OCI-LY1 (cell line): ENCODE results near the gene SOX12.

Experiments used
- H2AFZ ChIP-seq: fragments of 200-600 bp; sonication (generic), shearing (Covaris generic); 2 replicates; pipeline ENCODE4 v1.6.0; 2014; ENCODE audit warnings: antibody characterized with exemption, mild to moderate bottlenecking, low read length
- H3F3A ChIP-seq: fragments of 200-600 bp; sonication (generic), shearing (Covaris generic); 2 replicates; pipeline ENCODE4 v1.6.0; 2014; ENCODE audit warnings: mild to moderate bottlenecking, antibody characterized with exemption, low read length, moderate library complexity; ENCODE audit not compliant: insufficient read depth
- H3K27ac ChIP-seq: fragments of 200-600 bp; sonication (generic); 2 replicates; pipeline ENCODE4 v1.5.1; 2014; ENCODE audit warnings: low read length, mixed run types, mild to moderate bottlenecking, low read depth; ENCODE audit not compliant: poor library complexity, severe bottlenecking
- H3K27me3 ChIP-seq: fragments of 200-600 bp; sonication (generic); 2 replicates; pipeline ENCODE4 v1.6.0; 2014; ENCODE audit warnings: antibody characterized with exemption, mild to moderate bottlenecking, low read length, moderate library complexity; ENCODE audit not compliant: insufficient read depth
- H3K36me3 ChIP-seq: fragments of 200-600 bp; sonication (generic); 2 replicates; pipeline ENCODE4 v1.6.1; 2014; ENCODE audit warnings: mild to moderate bottlenecking, antibody characterized with exemption, low read length, moderate library complexity, mixed read lengths; ENCODE audit not compliant: insufficient read depth
- H3K4me1 ChIP-seq: fragments of 200-600 bp; sonication (generic); 2 replicates; pipeline ENCODE4 v1.5.1; 2014; ENCODE audit warnings: mild to moderate bottlenecking, low read length, moderate library complexity; ENCODE audit not compliant: insufficient read depth, severe bottlenecking
- H3K4me2 ChIP-seq: fragments of 200-600 bp; sonication (generic), shearing (Covaris generic); 2 replicates; pipeline ENCODE4 v1.6.1; 2014; ENCODE audit warnings: low read length
- H3K4me3 ChIP-seq: fragments of 200-600 bp; sonication (generic); 2 replicates; pipeline ENCODE4 v1.5.1; 2014; ENCODE audit warnings: low read length, low read depth, mild to moderate bottlenecking, mixed read lengths; ENCODE audit not compliant: poor library complexity, severe bottlenecking
- H3K79me2 ChIP-seq: fragments of 200-600 bp; shearing (Covaris generic); 2 replicates; pipeline ENCODE4 v1.6.1; 2016; ENCODE audit warnings: mixed run types, low read length, mixed read lengths; ENCODE audit not compliant: insufficient read depth
- H3K9ac ChIP-seq: fragments of 200-600 bp; sonication (generic), shearing (Covaris generic); 2 replicates; pipeline ENCODE4 v1.6.1; 2014; ENCODE audit warnings: mild to moderate bottlenecking, low read length, mixed read lengths
- H3K9me2 ChIP-seq: fragments of 200-600 bp; sonication (generic), shearing (Covaris generic); 2 replicates; pipeline ENCODE4 v1.6.1; 2014; ENCODE audit warnings: low read depth, mild to moderate bottlenecking, low read length, mixed read lengths
- H3K9me3 ChIP-seq: fragments of 200-600 bp; shearing (Covaris generic); 2 replicates; pipeline ENCODE4 v1.6.1; 2014; ENCODE audit warnings: low read length, mixed read lengths
- H4K20me1 ChIP-seq: fragments of 200-600 bp; sonication (generic), shearing (Covaris generic); 2 replicates; pipeline ENCODE4 v1.6.0; 2016; ENCODE audit warnings: mild to moderate bottlenecking, low read length; ENCODE audit not compliant: insufficient read depth
- EZH2 ChIP-seq: fragments of 200-600 bp; sonication (generic), shearing (Covaris generic); IDR thresholded peaks from 2 replicates; pipeline ENCODE4 v1.8.0; 2017; ENCODE audit warnings: borderline replicate concordance, mixed run types, mild to moderate bottlenecking, antibody characterized with exemption, low read length, moderate library complexity, mixed read lengths
- TF ChIP-seq, protein P1 (sequence below): fragments of 200-600 bp; sonication (generic), shearing (Covaris generic); IDR thresholded peaks from 2 replicates; pipeline ENCODE4 v1.5.1; 2017; ENCODE audit warnings: mild to moderate bottlenecking, antibody characterized with exemption, low read length, moderate library complexity, mixed read lengths

SOX12 gene

DNA sequence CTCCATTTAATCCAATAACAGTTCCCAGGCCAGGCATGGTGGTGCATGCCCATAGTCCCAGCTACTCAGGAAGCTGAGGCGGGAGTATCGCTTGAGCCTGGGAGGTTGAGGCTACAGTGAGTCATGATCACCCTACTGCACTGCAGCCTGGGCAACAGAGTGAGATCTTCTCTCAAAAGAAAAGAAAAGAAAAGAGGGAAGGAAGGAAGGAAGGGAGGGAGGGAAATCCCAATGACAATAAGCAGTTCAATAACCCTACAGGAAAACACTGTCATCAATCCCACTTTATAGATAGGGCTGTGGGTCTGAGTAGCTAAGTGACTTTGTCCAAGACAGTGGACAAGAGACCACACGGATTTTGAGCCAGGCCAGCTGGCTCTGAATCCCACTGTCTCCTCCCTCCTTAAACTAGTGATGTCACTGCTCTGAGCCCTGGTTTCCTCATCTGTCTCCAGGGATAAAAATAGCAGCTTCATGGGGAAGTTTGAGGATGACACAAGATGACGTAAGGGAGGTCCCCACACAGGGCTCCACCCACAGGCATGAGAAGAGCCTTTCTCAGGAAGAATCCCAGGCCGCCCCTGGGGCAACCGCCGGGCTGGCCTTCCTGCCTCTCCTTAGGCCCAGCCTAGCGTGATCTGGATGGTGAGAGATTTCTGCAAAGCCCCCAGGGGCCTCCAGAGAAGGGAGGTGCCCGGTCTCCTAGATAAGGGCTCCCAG, 48.0 kb downstream of the SOX12 start:
- H2AFZ ChIP-seq: no peak overlapping the region
- H3K79me2 ChIP-seq: no peaks in the 10 kb centered on the region
- H3K4me2 ChIP-seq: no peak overlapping the region
- no peaks in the 10 kb centered on the region for H3K9me2 ChIP-seq
- no peaks in the 10 kb centered on the region for H3F3A ChIP-seq
- H4K20me1 ChIP-seq: no peaks in the 10 kb centered on the region
- TF ChIP-seq EZH2: no peak
- TF ChIP-seq, protein P1, sequence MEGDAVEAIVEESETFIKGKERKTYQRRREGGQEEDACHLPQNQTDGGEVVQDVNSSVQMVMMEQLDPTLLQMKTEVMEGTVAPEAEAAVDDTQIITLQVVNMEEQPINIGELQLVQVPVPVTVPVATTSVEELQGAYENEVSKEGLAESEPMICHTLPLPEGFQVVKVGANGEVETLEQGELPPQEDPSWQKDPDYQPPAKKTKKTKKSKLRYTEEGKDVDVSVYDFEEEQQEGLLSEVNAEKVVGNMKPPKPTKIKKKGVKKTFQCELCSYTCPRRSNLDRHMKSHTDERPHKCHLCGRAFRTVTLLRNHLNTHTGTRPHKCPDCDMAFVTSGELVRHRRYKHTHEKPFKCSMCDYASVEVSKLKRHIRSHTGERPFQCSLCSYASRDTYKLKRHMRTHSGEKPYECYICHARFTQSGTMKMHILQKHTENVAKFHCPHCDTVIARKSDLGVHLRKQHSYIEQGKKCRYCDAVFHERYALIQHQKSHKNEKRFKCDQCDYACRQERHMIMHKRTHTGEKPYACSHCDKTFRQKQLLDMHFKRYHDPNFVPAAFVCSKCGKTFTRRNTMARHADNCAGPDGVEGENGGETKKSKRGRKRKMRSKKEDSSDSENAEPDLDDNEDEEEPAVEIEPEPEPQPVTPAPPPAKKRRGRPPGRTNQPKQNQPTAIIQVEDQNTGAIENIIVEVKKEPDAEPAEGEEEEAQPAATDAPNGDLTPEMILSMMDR: no peak
- no peaks in the 10 kb centered on the region; the same call in 1 of the 2 replicates for H3K27me3 ChIP-seq
- H3K27ac ChIP-seq: no peak overlapping the region
- H3K4me3 ChIP-seq: no peak overlapping the region
- no peak overlapping the region for H3K9ac ChIP-seq
- no peaks in the 10 kb centered on the region for H3K36me3 ChIP-seq
- no peaks in the 10 kb centered on the region for H3K9me3 ChIP-seq
- H3K4me1 ChIP-seq: no peaks in the 10 kb centered on the region

GRCh38 chr20:375265-375889, 50.0 kb downstream of the SOX12 start:
- H2AFZ ChIP-seq: no peak overlapping the region

GRCh38 chr20:376089-376488, 50.7 kb downstream of the SOX12 start:
- H4K20me1 ChIP-seq: no peaks in the 10 kb centered on the region
- H3K36me3 ChIP-seq: no peaks in the 10 kb centered on the region
- TF ChIP-seq EZH2: no peak
- TF ChIP-seq, protein P1: no peak
- no peaks in the 10 kb centered on the region for H3K4me1 ChIP-seq
- no peaks in the 10 kb centered on the region for H3K79me2 ChIP-seq
- H3K9me2 ChIP-seq: no peaks in the 10 kb centered on the region
- H2AFZ ChIP-seq: no peak overlapping the region
- no peak overlapping the region for H3K4me3 ChIP-seq
- no peaks in the 10 kb centered on the region; the same call in 1 of the 2 replicates for H3K27me3 ChIP-seq
- H3K27ac ChIP-seq: no peak overlapping the region
- H3F3A ChIP-seq: no peaks in the 10 kb centered on the region
- H3K9ac ChIP-seq: no peak overlapping the region
- no peak overlapping the region for H3K4me2 ChIP-seq
- no peaks in the 10 kb centered on the region for H3K9me3 ChIP-seq

More at GRCh38 chr20:375265-375889, 50.0 kb downstream of the SOX12 start:
- Histone ChIP-seq H4K20me1 (no peaks in the 10 kb centered on the region), H3F3A (no peaks in the 10 kb centered on the region), H3K9me2 (no peaks in the 10 kb centered on the region), H3K4me3 (no peak overlapping the region), H3K27ac (no peak overlapping the region), H3K36me3 (no peaks in the 10 kb centered on the region), H3K4me1 (no peaks in the 10 kb centered on the region), H3K9me3 (no peaks in the 10 kb centered on the region), H3K79me2 (no peaks in the 10 kb centered on the region), H3K9ac (no peak overlapping the region), H3K27me3 (no peaks in the 10 kb centered on the region; the same call in 1 of the 2 replicates), H3K4me2 (no peak overlapping the region)
- no peak for TF ChIP-seq EZH2
- TF ChIP-seq, protein P1: no peak
